B cell (primary cell): Measurements from ENCODE around the gene IZUMO1. TPM values are rescaled to one million over a fixed set of nuclear protein-coding genes. Genes with fewer than 3 reads are reported as not detected.

Experiments used
- ATAC-seq: fragments of 200-7000 bp; cut with Tn5 transposase; one replicate; pipeline ENCODE4 v1.10.0; 2021; ENCODE audit warnings: low read depth, mild to moderate bottlenecking, moderate number of reproducible peaks, moderate library complexity
- CTCF ChIA-PET: fragments of 350-600 bp; sonication (Branson Sonifier 250); formaldehyde crosslinking; loops from one replicate; lab custom pipeline; 2021; ENCODE audit warnings: antibody characterized with exemption, inconsistent platforms; lab: Charles Lee
- POLR2A ChIA-PET: fragments of 350-600 bp; sonication (Branson Sonifier 250); formaldehyde crosslinking; loops from one replicate; lab custom pipeline; 2021; ENCODE audit warnings: antibody characterized with exemption; lab: Charles Lee
- DNase-seq: peaks from one replicate; pipeline ENCODE4 v3.0.0; 2013
- H2AFZ ChIP-seq: 2 replicates; pipeline ENCODE4 v1.6.1; 2012; ENCODE audit warnings: mild to moderate bottlenecking, low read depth, low read length; ENCODE audit not compliant: insufficient read depth, poor library complexity, severe bottlenecking
- H3K27ac ChIP-seq, 2 donors: 1 replicate in 1 of 2; 2 replicates in 1 of 2; pipeline ENCODE4 v1.5.1; 2012 to 2013; ENCODE audit warnings: low read length in 2 of 2, mild to moderate bottlenecking in 2 of 2, moderate library complexity in 1 of 2
- H3K27me3 ChIP-seq, 4 experiments: fragments of 200-600 bp in 1 of 4; sonication (generic) in 1 of 4; replicated peaks in 1 of 4; 1 replicate in 2 of 4; 2 replicates in 2 of 4; pipeline versions ENCODE4 v1.6.1 to v1.7.0; 2013 to 2016; ENCODE audit warnings: low read length in 3 of 4, mild to moderate bottlenecking in 2 of 4, mixed read lengths in 1 of 4, moderate library complexity in 1 of 4; ENCODE audit not compliant: insufficient read depth in 4 of 4, control insufficient read depth in 3 of 4; ENCODE audit errors: control extremely low read depth in 1 of 4
- H3K36me3 ChIP-seq, 2 experiments: replicated peaks in 1 of 2; 1 replicate in 1 of 2; 2 replicates in 1 of 2; pipeline versions ENCODE4 v1.6.1 to v1.7.1; 2013; ENCODE audit warnings: low read length in 1 of 2; ENCODE audit not compliant: insufficient read depth in 2 of 2, control insufficient read depth in 1 of 2; ENCODE audit errors: control extremely low read depth in 1 of 2, extremely low read depth in 1 of 2
- H3K4me1 ChIP-seq, 2 donors: fragments of 200-600 bp in 1 of 2; sonication (generic) in 1 of 2; 1 replicate in 1 of 2; 2 replicates in 1 of 2; pipeline versions ENCODE4 v1.5.1 to v1.6.1; 2013 to 2017; ENCODE audit warnings: low read length in 2 of 2; ENCODE audit not compliant: control insufficient read depth in 2 of 2, insufficient read depth in 2 of 2
- H3K4me2 ChIP-seq: replicated peaks from 2 replicates; pipeline ENCODE3; 2012; ENCODE audit warnings: mild to moderate bottlenecking, low read depth, low read length; ENCODE audit not compliant: poor library complexity, severe bottlenecking
- H3K4me3 ChIP-seq, 5 experiments: fragments of 200-600 bp in 1 of 5; sonication (generic) in 1 of 5; 1 replicate in 3 of 5; 2 replicates in 2 of 5; pipeline versions ENCODE4 v1.5.1 to v1.7.0; 2011 to 2016; ENCODE audit warnings: low read length in 4 of 5, mild to moderate bottlenecking in 4 of 5, low read depth in 2 of 5, control low read depth in 1 of 5, moderate library complexity in 1 of 5; ENCODE audit not compliant: insufficient read depth in 1 of 5; ENCODE audit errors: control extremely low read depth in 1 of 5, extremely low read depth in 1 of 5
- H3K79me2 ChIP-seq: fragments of 200-600 bp; sonication (generic); one replicate; pipeline ENCODE4 v1.6.0; 2016; ENCODE audit warnings: low read length; ENCODE audit not compliant: control insufficient read depth, insufficient read depth
- H3K9ac ChIP-seq: fragments of 200-600 bp; sonication (generic); 2 replicates; pipeline ENCODE4 v1.6.1; 2017; ENCODE audit warnings: mild to moderate bottlenecking, low read length, moderate library complexity
- H3K9me3 ChIP-seq, 3 donors: one replicate each; pipeline versions ENCODE4 v1.6.1 to v1.7.1; 2013; ENCODE audit warnings: low read length in 2 of 3; ENCODE audit not compliant: control insufficient read depth in 2 of 3, insufficient read depth in 1 of 3; ENCODE audit errors: control extremely low read depth in 1 of 3
- H4K20me1 ChIP-seq: 2 replicates; pipeline ENCODE4 v1.6.0; 2012; ENCODE audit warnings: mild to moderate bottlenecking, low read length; ENCODE audit not compliant: insufficient read depth, control insufficient read depth, poor library complexity, severe bottlenecking
- H3K27ac Mint-ChIP-seq: one replicate; pipeline ENCODE4 v1.8.0; 2021; ENCODE audit warnings: mixed read lengths
- H3K27me3 Mint-ChIP-seq: one replicate; pipeline ENCODE4 v1.8.0; 2021; ENCODE audit warnings: mixed read lengths
- H3K4me1 Mint-ChIP-seq: one replicate; pipeline ENCODE4 v1.8.0; 2021; ENCODE audit warnings: mixed read lengths
- H3K4me3 Mint-ChIP-seq: one replicate; pipeline ENCODE4 v1.8.0; 2021; ENCODE audit warnings: mixed read lengths
- H3K9me3 Mint-ChIP-seq: one replicate; pipeline ENCODE4 v1.8.0; 2022; ENCODE audit warnings: mixed read lengths; ENCODE audit not compliant: insufficient read depth
- EZH2 ChIP-seq: IDR thresholded peaks from 2 replicates; pipeline ENCODE4 v1.6.1; 2012; ENCODE audit warnings: borderline replicate concordance, low read depth, mild to moderate bottlenecking, moderate library complexity, low read length; ENCODE audit not compliant: insufficient read depth, poor library complexity, severe bottlenecking
- WGBS: methylation state at CpG from one replicate; pipeline ENCODE4 v1.1.5; 2013; ENCODE audit warnings: missing lambda C conversion rate; ENCODE audit not compliant: insufficient coverage; 5-methylcytosine and 5-hydroxymethylcytosine counted together
- intact Hi-C: fragments of 100-400 bp; cut with micrococcal nuclease; formaldehyde crosslinking; loops from one replicate; pipeline ENCODE4 v1.10.0; 2022
- polyA plus RNA-seq: library from polyadenylated mRNA; depleted of rRNA; stranded (reverse); fragments of >200 nt; gene quantifications from 2 replicates; pipeline ENCODE4 v1.2.3, GENCODE V29; 2012
- total RNA-seq, 2 donors: library from RNA; stranded (reverse); fragments of 120-200 nt in 1 of 2; gene quantifications; 1 replicate in 1 of 2; 2 replicates in 1 of 2; pipeline versions ENCODE4 v1.2.3 to v1.2.4, GENCODE V29; 2013 to 2022
- TF ChIP-seq, protein P1 (sequence below): fragments of 200-600 bp; IDR thresholded peaks from one replicate; pipeline ENCODE4 v1.8.0; 2022; ENCODE audit warnings: antibody characterized with exemption, mild to moderate bottlenecking

The IZUMO1 gene
- total and polyA plus RNA-seq, 2 donors (not counting 1 experiment from before 2014, with no cell fraction given) = not detected

DNA sequence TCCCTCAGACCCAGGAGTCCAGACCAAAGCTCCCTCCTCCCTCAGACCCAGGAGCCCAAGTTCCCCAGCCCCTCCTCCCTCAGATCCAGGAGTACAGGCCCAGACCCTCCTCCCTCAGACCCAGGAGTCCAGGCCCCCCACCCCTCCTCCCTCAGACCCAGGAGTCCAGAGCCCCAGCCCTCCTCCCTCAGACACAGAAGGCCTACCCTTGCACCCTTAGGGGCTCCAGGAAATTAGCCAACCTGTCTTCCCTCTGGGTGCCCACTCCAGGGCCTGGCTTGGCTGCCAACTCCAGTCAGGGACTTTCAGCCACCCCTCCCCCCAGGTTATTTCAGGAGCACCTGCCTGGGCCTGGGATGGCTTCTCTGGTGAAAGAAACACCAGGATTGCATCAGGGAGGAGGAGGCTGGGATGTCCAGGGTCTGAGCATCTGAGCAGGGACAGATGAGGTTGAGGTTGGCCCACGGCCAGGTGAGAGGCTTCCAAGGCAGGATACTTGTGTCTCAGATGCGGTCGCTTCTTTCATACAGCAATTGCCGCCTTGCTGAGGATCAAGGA is 8.5 kb upstream of the IZUMO1 start, which contains the start of gene FGF21:
TSS of gene FGF21 (plus strand) at position 441 of the 558 bp plus-strand sequence. CDS start 713 bp downstream, outside the sequence.
- peaks cover 0 to 56% (median 20%) of the 10 kb centered on the region in 4 experiments for H3K27me3 ChIP-seq
- no peak within 1 kb of the TSS for H3K27ac ChIP-seq
- POLR2A ChIA-PET = no interaction called here
- TF ChIP-seq, protein P1, sequence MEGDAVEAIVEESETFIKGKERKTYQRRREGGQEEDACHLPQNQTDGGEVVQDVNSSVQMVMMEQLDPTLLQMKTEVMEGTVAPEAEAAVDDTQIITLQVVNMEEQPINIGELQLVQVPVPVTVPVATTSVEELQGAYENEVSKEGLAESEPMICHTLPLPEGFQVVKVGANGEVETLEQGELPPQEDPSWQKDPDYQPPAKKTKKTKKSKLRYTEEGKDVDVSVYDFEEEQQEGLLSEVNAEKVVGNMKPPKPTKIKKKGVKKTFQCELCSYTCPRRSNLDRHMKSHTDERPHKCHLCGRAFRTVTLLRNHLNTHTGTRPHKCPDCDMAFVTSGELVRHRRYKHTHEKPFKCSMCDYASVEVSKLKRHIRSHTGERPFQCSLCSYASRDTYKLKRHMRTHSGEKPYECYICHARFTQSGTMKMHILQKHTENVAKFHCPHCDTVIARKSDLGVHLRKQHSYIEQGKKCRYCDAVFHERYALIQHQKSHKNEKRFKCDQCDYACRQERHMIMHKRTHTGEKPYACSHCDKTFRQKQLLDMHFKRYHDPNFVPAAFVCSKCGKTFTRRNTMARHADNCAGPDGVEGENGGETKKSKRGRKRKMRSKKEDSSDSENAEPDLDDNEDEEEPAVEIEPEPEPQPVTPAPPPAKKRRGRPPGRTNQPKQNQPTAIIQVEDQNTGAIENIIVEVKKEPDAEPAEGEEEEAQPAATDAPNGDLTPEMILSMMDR = no peak
- TF ChIP-seq EZH2 = no peak
- peaks cover 0 to 9% (median 0%) of the 10 kb centered on the region in 3 donors for H3K9me3 ChIP-seq
- Mint-ChIP-seq H3K4me1 (peaks cover 15% of the 10 kb centered on the region), H3K9me3 (no peaks in the 10 kb centered on the region), H3K27me3 (peaks cover 34% of the 10 kb centered on the region), H3K4me3 (no peak within 1 kb of the TSS), H3K27ac (no peak within 1 kb of the TSS)
- H3K4me2 ChIP-seq = no peak within 1 kb of the TSS
- no peaks in the 10 kb centered on the region for H3K79me2 ChIP-seq
- H3K4me1 ChIP-seq = peaks cover 15 to 16% of the 10 kb centered on the region in 2 donors
- H3K4me3 ChIP-seq = no peak within 1 kb of the TSS
- no peak within 1 kb of the TSS for H3K9ac ChIP-seq
- no peak for DNase-seq
- intact Hi-C loops = no loop called here
- no peak for ATAC-seq
- H4K20me1 ChIP-seq = no peaks in the 10 kb centered on the region
- no peak within 1 kb of the TSS for H2AFZ ChIP-seq
- CTCF ChIA-PET = no interaction called here
- 97% methylated on average over 3 of the region's 4 CpGs for WGBS
- no peaks in the 10 kb centered on the region for H3K36me3 ChIP-seq
